Measurements from ENCODE around the gene CLIP4. TPM values are rescaled to one million over a fixed set of nuclear protein-coding genes. Genes with fewer than 3 reads are reported as not detected.

The CLIP4 gene
- total RNA-seq, 1 donor from 2014 or later: 13.9 TPM

DNA sequence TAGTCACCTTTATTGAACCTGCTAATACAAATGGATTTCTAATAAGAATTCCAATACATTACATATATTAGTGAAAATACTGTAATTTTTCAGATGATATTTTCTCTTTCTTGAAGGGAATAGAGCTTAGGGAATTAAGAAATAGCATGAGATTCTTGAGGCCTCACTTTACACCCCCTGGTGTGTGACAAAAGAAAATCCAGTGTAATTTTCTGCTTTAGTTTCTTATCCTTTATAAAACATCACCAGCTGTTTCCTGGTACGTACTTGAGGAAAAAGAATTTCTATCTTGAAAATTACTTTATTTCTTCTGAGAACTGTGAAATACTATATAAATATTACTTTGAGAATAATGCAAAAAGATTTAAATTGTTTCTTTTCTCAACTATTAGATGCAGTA is 71.6 kb downstream of the CLIP4 start:
- DNase-seq (ENCODE audit: low read depth in 2 of 2): no peak

- peak in 1 of 2 donors; percentile 8 for DNase-seq (ENCODE audit: low read depth in 2 of 2)
These were observed 72.7 kb downstream of the CLIP4 start for GRCh38 chr2:29187926-29188325.

- no peak for DNase-seq (ENCODE audit: low read depth in 2 of 2)
These were observed 73.8 kb downstream of the CLIP4 start for GRCh38 chr2:29189052-29189451.

GRCh38 chr2:29191817-29192216 is 76.6 kb downstream of the CLIP4 start:
- DNase-seq (ENCODE audit: low read depth in 2 of 2): no peak

GRCh38 chr2:29192526-29192925 is 77.3 kb downstream of the CLIP4 start:
- DNase-seq (ENCODE audit: low read depth in 2 of 2): peak in 1 of 2 donors; percentile 70

DNA sequence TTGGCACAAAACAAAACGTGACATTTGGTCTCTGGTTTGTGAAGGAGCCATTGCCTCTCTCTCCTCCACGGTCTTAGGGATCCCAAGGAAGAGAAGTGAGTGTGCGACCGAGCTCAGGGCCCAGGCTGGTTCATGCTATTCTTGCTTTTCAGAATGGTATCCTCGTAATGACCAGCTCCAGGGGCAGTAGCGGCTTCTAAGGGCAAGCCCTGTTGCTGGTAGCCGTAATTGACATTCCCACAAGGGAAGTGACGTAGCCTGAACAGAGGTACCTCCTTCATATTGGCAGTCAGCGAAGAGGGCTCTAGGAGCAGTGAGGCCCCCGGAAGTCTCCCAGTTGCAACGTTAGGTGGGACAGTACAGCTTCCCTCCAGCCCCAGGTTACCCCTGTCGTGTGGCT is 77.9 kb downstream of the CLIP4 start:
- DNase-seq (ENCODE audit: low read depth in 2 of 2): no peak

GRCh38 chr2:29193681-29194080 is 78.5 kb downstream of the CLIP4 start:
- no peak for DNase-seq (ENCODE audit: low read depth in 2 of 2)

GRCh38 chr2:29195796-29196195 is 80.6 kb downstream of the CLIP4 start:
- DNase-seq (ENCODE audit: low read depth in 2 of 2): no peak

GRCh38 chr2:29196792-29197788 is 81.9 kb downstream of the CLIP4 start:
- DNase-seq (ENCODE audit: low read depth in 2 of 2): peak; percentile 69 to 80

- DNase-seq (ENCODE audit: low read depth in 2 of 2): no peak
These were observed 86.8 kb downstream of the CLIP4 start for GRCh38 chr2:29201979-29202378.

GRCh38 chr2:29202819-29203495 is 87.7 kb downstream of the CLIP4 start:
- no peak for DNase-seq (ENCODE audit: low read depth in 2 of 2)

DNA sequence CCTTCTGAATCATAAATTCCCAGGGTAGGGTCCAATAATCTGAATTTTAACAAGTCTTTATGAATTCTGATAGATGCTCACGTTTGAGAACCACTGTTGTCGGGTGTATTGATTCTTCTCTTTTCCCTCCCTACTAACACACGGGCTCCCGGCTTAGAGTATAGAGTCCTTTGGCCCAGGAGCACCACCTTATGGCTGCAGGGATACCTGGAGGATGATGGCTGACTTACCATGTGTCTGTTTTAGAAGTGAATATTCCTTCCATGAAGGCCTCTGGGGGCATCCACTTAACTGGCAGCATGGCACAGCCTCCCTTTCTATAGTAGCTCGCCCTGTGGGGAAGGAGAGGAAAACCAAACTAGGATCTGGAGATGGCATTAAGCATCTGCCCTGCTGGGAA is 91.7 kb downstream of the CLIP4 start:
- DNase-seq (ENCODE audit: low read depth in 2 of 2): no peak

DNA sequence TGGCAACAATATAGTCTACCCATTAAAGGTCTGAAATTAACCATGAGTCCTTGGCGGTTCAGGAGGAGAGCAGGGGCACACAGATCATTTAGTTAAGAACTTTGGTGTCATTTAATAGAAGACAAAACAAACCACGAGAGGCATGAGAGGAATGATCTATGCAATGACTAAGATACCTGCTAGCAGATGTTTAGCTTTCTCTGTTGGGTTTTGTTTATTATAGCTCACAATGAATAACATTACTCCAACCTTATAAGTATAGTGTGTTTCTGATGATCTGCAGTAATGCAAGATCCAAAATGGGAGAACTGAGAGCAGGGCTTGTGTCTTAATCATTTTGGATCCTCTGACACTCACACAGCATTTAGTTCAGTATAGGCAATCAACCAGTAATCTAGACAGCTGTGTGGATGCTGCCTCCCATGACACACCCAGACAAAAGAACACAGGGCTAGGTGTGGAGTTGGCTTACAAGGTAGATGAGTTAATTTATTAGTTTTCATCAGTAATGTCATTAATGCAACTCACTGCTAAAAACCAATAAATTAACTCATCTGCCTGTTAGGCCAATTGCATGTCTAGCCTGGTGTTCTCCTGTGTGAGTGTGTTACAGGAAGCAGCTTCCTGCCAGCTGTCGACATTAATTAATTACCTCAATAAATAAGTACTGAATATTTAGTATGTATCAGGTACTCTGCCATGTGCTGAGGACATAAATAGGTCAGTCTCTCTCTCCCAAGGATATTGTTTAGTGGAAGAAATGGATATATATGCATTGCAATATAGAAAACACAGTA is 92.3 kb downstream of the CLIP4 start:
- DNase-seq (ENCODE audit: low read depth in 2 of 2): peak in 1 of 2 donors; percentile 54

GRCh38 chr2:29209551-29209950 is 94.3 kb downstream of the CLIP4 start:
- DNase-seq (ENCODE audit: low read depth in 2 of 2): no peak

GRCh38 chr2:29212009-29212408 is 96.8 kb downstream of the CLIP4 start:
- peak in 1 of 2 donors; percentile 23 for DNase-seq (ENCODE audit: low read depth in 2 of 2)

- DNase-seq (ENCODE audit: low read depth in 2 of 2): peak; percentile 9 to 31
These were observed 98.7 kb downstream of the CLIP4 start for GRCh38 chr2:29213888-29214291.

DNA sequence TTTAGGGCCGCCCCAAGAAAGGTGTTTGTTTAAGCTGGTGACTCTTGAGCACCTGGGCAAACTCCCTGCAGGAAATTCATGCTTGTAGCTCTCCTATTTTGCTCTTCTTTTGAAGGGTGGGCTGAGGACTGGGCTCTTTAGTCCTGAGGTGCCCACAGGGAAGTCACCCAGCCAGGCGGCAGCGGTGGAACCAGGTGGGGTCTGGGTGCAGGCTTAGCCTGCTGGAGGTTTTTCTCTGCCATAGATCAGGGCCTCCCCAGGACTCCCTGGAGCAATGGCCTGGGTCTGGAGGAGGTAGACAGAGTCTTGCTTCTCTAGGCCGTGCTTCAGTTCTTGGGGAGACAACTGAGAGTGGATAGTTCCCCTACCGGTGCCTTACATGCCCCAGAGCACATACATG is 99.9 kb downstream of the CLIP4 start:
- no peak for DNase-seq (ENCODE audit: low read depth in 2 of 2)

DNA sequence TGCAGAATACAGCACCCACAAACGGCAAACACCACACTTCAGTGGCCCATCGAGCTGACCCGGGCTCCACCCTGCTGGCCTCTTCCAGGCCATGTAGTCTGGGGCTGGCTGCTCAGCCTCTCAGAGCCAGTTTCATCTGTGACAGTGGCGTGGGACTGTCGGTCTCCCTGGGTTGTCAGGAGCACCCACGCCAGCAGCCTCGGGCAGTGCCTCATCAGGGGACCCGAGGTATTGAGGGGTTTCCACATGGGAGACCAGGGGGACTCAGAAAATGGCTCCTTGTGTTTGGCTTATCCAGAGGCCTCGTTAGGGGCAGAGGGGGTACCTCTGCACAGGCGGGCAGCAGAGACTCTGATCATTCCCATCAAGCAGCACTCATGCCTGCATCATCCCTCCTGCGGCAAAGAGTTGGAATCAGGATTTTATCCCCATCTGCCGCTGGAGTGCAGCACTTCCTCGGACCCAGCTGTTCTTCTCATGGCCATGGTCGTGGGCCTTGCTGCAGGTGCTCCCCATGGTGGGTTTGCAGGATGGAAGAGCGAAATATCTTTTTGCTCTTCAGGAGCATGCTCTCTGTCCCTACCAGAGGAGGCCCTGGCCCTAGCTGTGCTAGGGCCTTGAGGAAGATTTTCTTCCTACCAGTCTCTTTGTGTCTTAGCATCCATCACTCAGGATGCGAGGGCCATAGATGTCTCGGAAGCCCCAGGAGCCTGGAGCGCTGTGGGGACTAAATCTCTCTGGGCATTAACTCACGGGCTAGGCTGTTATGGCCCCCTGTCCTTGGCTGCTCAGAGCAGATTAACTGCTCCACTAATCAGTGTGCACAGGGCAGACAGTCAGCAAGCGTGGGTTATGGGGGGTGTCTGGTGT is 100.8 kb downstream of the CLIP4 start:
- no peak for DNase-seq (ENCODE audit: low read depth in 2 of 2)

DNA sequence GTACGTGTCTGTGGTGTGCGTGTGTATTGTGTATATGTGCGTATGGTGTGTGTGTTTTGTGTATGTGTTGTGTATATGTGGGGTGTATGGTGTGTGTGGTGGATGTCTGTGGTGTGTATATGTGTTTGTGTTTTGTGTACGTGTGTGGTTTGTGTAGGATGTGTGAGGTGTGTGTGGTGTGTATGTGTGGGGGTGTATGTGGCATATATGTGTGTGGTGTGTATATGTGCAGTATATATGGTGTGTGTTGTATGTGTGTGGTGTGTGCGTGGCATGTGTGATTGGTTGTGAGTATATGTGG is 101.3 kb downstream of the CLIP4 start:
- no peak for DNase-seq (ENCODE audit: low read depth in 2 of 2)

- no peak for DNase-seq (ENCODE audit: low read depth in 2 of 2)
These were observed 102.9 kb downstream of the CLIP4 start for GRCh38 chr2:29218071-29218470.

DNA sequence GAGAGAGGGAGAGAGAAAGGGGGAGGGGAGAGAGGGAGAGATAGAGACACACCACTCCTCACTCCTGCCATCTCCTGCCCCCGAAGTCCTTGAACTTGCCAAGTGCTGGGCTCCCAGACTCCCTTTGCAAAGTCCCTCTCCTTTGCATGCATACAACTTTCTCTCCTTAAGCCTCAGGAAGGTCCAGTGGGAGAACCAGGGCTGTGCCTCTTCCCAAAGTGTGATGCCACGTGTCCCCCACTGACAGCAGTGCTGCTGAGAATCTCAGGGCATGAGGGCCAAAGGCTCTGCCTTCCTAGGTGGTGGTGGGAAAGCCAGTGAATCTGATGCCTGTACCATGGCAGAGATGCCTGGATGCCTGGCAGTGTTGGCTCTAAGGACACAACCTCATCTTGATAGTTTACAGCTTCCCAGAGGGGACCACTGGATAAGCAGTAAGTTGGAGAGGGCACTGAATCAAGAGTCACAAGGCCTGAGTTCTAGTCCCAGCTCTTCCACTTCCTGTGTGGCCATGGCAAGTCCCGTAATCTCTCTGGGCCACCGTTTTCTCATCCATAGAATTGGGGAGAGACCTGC is 103.4 kb downstream of the CLIP4 start:
- DNase-seq (ENCODE audit: low read depth in 2 of 2): no peak
